ENCODE data around the gene ZNF365.

The ZNF365 gene

GRCh38 chr10:62330213-62330612, 44.0 kb upstream of the ZNF365 start:
- no peaks in the 10 kb centered on the region for H3K36me3 ChIP-seq (ENCODE audit: insufficient read depth, low read length)
- no peak for ATAC-seq (ENCODE audit: insufficient read depth, low read depth)

GRCh38 chr10:62332406-62332805, 41.8 kb upstream of the ZNF365 start:
- DNase-seq: no peak
- no peak overlapping the region for H3K27ac ChIP-seq (ENCODE audit: low read length)
- ATAC-seq (ENCODE audit: insufficient read depth, low read depth): no peak
- H3K9me3 ChIP-seq (ENCODE audit: insufficient read depth, low read length, severe bottlenecking): no peaks in the 10 kb centered on the region
- TF ChIP-seq EZH2 (IDR thresholded peaks at IDR 0.05; ENCODE audit: borderline replicate concordance, low read depth, low read length, severe bottlenecking) (no peak), CTCF (IDR thresholded peaks at IDR 0.05; ENCODE audit: borderline replicate concordance, extremely low read depth, low read length, poor library complexity, severe bottlenecking) (no peak)
- no peaks in the 10 kb centered on the region for H4K20me1 ChIP-seq (ENCODE audit: insufficient read depth, low read length)
- H3K4me1 ChIP-seq (ENCODE audit: insufficient read depth, low read length): no peaks in the 10 kb centered on the region
- no peak overlapping the region for H3K9ac ChIP-seq (ENCODE audit: low read depth, low read length)
- no peak overlapping the region for H2AFZ ChIP-seq (ENCODE audit: low read depth, low read length)
- no peak overlapping the region for H3K4me3 ChIP-seq (ENCODE audit: low read depth in 1 of 2, low read length in 2 of 2)
- H3K36me3 ChIP-seq (ENCODE audit: insufficient read depth, low read length): no peaks in the 10 kb centered on the region
- H3K79me2 ChIP-seq (ENCODE audit: insufficient read depth, low read length): no peaks in the 10 kb centered on the region
- H3K27me3 ChIP-seq (ENCODE audit: insufficient read depth, low read length, poor library complexity): no peaks in the 10 kb centered on the region
- H3K4me2 ChIP-seq (ENCODE audit: insufficient read depth, low read length): no peak overlapping the region

More at GRCh38 chr10:62330213-62330612, 44.0 kb upstream of the ZNF365 start:
- Histone ChIP-seq H3K4me3 (ENCODE audit: low read depth in 1 of 2, low read length in 2 of 2) (no peak overlapping the region), H3K27me3 (ENCODE audit: insufficient read depth, low read length, poor library complexity) (no peaks in the 10 kb centered on the region), H3K9me3 (ENCODE audit: insufficient read depth, low read length, severe bottlenecking) (no peaks in the 10 kb centered on the region), H3K27ac (ENCODE audit: low read length) (no peak overlapping the region), H3K4me2 (ENCODE audit: insufficient read depth, low read length) (no peak overlapping the region), H2AFZ (ENCODE audit: low read depth, low read length) (no peak overlapping the region), H3K4me1 (ENCODE audit: insufficient read depth, low read length) (no peaks in the 10 kb centered on the region), H4K20me1 (ENCODE audit: insufficient read depth, low read length) (no peaks in the 10 kb centered on the region), H3K9ac (ENCODE audit: low read depth, low read length) (no peak overlapping the region), H3K79me2 (ENCODE audit: insufficient read depth, low read length) (no peaks in the 10 kb centered on the region)
- TF ChIP-seq EZH2 (IDR thresholded peaks at IDR 0.05; ENCODE audit: borderline replicate concordance, low read depth, low read length, severe bottlenecking) (no peak), CTCF (IDR thresholded peaks at IDR 0.05; ENCODE audit: borderline replicate concordance, extremely low read depth, low read length, poor library complexity, severe bottlenecking) (no peak)
- no peak for DNase-seq

GRCh38 chr10:62333135-62333889, 40.9 kb upstream of the ZNF365 start:
- H2AFZ ChIP-seq (ENCODE audit: low read depth, low read length): no peak overlapping the region

More at GRCh38 chr10:62333135-62333889, 40.9 kb upstream of the ZNF365 start:
- H3K4me2 ChIP-seq (ENCODE audit: insufficient read depth, low read length): no peak overlapping the region
- no peaks in the 10 kb centered on the region for H3K79me2 ChIP-seq (ENCODE audit: insufficient read depth, low read length)
- TF ChIP-seq EZH2 (IDR thresholded peaks at IDR 0.05; ENCODE audit: borderline replicate concordance, low read depth, low read length, severe bottlenecking) (no peak), CTCF (IDR thresholded peaks at IDR 0.05; ENCODE audit: borderline replicate concordance, extremely low read depth, low read length, poor library complexity, severe bottlenecking) (no peak)
- H3K4me1 ChIP-seq (ENCODE audit: insufficient read depth, low read length): no peaks in the 10 kb centered on the region
- no peaks in the 10 kb centered on the region for H3K9me3 ChIP-seq (ENCODE audit: insufficient read depth, low read length, severe bottlenecking)
- H3K36me3 ChIP-seq (ENCODE audit: insufficient read depth, low read length): no peaks in the 10 kb centered on the region
- H4K20me1 ChIP-seq (ENCODE audit: insufficient read depth, low read length): no peaks in the 10 kb centered on the region
- DNase-seq (no peak), ATAC-seq (ENCODE audit: insufficient read depth, low read depth) (no peak)
- no peaks in the 10 kb centered on the region for H3K27me3 ChIP-seq (ENCODE audit: insufficient read depth, low read length, poor library complexity)
- H3K27ac ChIP-seq (ENCODE audit: low read length): no peak overlapping the region
- H3K4me3 ChIP-seq (ENCODE audit: low read depth in 1 of 2, low read length in 2 of 2): no peak overlapping the region
- no peak overlapping the region for H3K9ac ChIP-seq (ENCODE audit: low read depth, low read length)

Measured in DND-41 (cell line).